Breast epithelium (tissue), 3 donors: ENCODE data around the gene SHLD3.

Source experiments
- CTCF ChIP-seq, 3 donors: fragments of 450-650 bp; IDR thresholded peaks; one replicate each; pipeline ENCODE4 v1.5.1; 2016 to 2017; ENCODE audit warnings: antibody characterized with exemption in 3 of 3, mild to moderate bottlenecking in 3 of 3, moderate library complexity in 3 of 3
- POLR2A ChIP-seq: fragments of 450-650 bp; IDR thresholded peaks from one replicate; pipeline ENCODE4 v1.6.1; 2016; ENCODE audit warnings: antibody characterized with exemption, mild to moderate bottlenecking, moderate library complexity
- POLR2AphosphoS5 ChIP-seq, 3 donors: sonication (generic); formaldehyde crosslinking; IDR thresholded peaks; one replicate each; pipeline ENCODE4 v1.6.1; 2017; ENCODE audit warnings: antibody characterized with exemption in 3 of 3

GRCh38 chr5:65654713-65655112 lies 29.9 kb downstream of the SHLD3 start:
- no peak for TF ChIP-seq POLR2AphosphoS5 (IDR thresholded peaks at IDR 0.05)
- TF ChIP-seq CTCF (IDR thresholded peaks at IDR 0.05): no peak
- no peak for TF ChIP-seq POLR2A
